ENCODE results near the gene RNF11. TPM values are rescaled to one million over a fixed set of nuclear protein-coding genes. Genes with fewer than 3 reads are reported as not detected.

RNF11 gene
- total RNA-seq, 2 experiments from 2014 or later, result 36.2 to 37.5 TPM

- no peak overlapping the region for H3K27ac Mint-ChIP-seq
- no peaks in the 10 kb centered on the region for H3K36me3 Mint-ChIP-seq
- no peak for DNase-seq
- POLR2A ChIA-PET, result no interaction called here
- H3K4me1 Mint-ChIP-seq, result no peaks in the 10 kb centered on the region
- no peaks in the 10 kb centered on the region for H3K9me3 Mint-ChIP-seq
- peaks cover 14% of the 10 kb centered on the region for H3K27me3 Mint-ChIP-seq
- ATAC-seq (ENCODE audit: low read depth), result no peak
- H3K4me3 Mint-ChIP-seq, result no peak overlapping the region
These were observed 86.5 kb downstream of the RNF11 start for GRCh38 chr1:51322417-51323101.

Other genes starting within 250 kb of the RNF11 start
- not detected for gene C1orf185, start 134.0 kb upstream of the RNF11 start, total RNA-seq
- not detected for gene TTC39A, start 94.3 kb downstream of the RNF11 start, total RNA-seq

Measured in activated naive CD8-positive, alpha-beta T cell treated with anti-CD3 and anti-CD28 coated beads, Interleukin-2, amount 10 ng/mL, durations not matched to agents 7 days and 5 days (primary cell).